ENCODE measurements around the gene LPCAT3. TPM values are rescaled to one million over a fixed set of nuclear protein-coding genes. Genes with fewer than 3 reads are reported as not detected.

The LPCAT3 gene
- total and polyA plus RNA-seq, 2 of the 4 experiments (the other 2 are of a cell fraction), result 7.0 to 18.6 TPM

DNA sequence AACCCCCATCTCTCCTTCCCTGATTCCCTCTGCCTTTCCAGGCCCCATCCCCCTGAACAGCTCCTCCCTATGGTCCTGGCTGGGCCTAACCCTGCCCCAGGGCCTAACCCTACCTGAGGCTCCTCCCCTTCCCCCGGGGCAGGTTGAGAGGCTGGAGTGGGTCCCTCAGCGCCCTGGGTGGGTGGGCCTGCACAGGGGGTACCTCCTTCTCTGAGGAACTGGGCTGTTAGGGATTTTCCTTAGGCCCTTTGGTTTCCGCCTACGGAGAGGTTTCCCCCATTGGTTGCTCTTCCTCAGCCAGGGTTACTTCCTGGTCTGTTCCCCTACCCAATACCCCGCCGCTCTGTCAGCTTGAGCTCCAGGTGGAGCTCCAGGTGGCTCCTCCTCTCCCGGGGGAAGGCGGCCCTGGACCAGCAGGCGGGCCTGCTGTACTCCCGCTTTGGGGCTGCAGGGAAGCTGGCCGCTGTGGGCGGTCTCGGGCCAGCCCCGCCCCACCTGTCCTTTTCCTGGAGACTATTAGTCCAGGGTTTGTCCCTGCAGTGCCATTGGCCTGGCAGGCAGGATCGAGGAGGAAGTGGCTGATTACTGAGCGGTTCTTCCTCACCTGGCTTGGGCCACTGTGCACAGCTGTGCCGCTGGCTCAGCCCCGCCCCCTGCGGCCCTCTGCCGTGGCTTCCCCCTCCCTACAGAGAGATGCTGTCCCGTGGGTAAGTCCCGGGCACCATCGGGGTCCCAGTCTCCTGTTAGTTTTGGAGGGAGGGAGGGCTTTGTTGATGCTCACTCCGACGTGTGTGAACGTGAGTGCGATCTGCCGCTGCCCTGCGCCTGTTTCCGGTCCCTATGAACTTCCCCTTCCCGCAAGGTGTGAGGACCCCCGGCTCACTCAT is 72.0 kb downstream of the LPCAT3 start:
- Histone ChIP-seq H4K5ac (ENCODE audit: low read depth, low read length) (no peak overlapping the region), H2BK120ac (ENCODE audit: low read depth, low read length) (no peak overlapping the region), H3K23ac (ENCODE audit: low read depth, low read length) (no peak overlapping the region), H2AK9ac (replicated peaks; ENCODE audit: low read depth, low read length, poor library complexity) (peak overlapping the region; percentile 46), H3K4me2 (ENCODE audit: low read depth, low read length) (no peak overlapping the region), H2AFZ (replicated peaks; ENCODE audit: low read length, poor library complexity) (no peak overlapping the region), H4K8ac (ENCODE audit: low read depth in 2 of 2, low read length in 2 of 2) (no peak overlapping the region), H2AK5ac (ENCODE audit: low read depth, low read length) (no peak overlapping the region), H3K4me3 (ENCODE audit: insufficient read depth, low read depth, low read length) (no peak overlapping the region), H3K14ac (replicated peaks; ENCODE audit: low read depth, low read length) (no peak overlapping the region), H3K9me3 (ENCODE audit: control insufficient read depth, insufficient read depth, low read length) (no peaks in the 10 kb centered on the region), H3K56ac (ENCODE audit: extremely low read depth, insufficient read depth, low read length) (no peak overlapping the region), H3K27me3 (ENCODE audit: control insufficient read depth, insufficient read depth, low read length) (no peaks in the 10 kb centered on the region), H2BK20ac (ENCODE audit: low read depth, low read length) (no peak overlapping the region), H3K4me1 (ENCODE audit: control insufficient read depth, insufficient read depth, low read length) (peaks cover 5% of the 10 kb centered on the region; the same call in 1 of the 2 replicates), H4K20me1 (ENCODE audit: insufficient read depth, low read length) (no peaks in the 10 kb centered on the region; the same call in 1 of the 2 replicates), H4K91ac (ENCODE audit: insufficient read depth, low read depth, low read length) (no peak overlapping the region), H3K79me1 (ENCODE audit: low read depth in 1 of 2, low read length in 2 of 2) (peaks cover 8 to 16% of the 10 kb centered on the region in 2 experiments; a peak in 3 of 4 replicates), H3K9me1 (ENCODE audit: insufficient read depth, low read length) (0 out of 2 replicates have a peak, but pooled peaks cover 2% of the 10 kb centered on the region), H3K9ac (ENCODE audit: low read depth, low read length) (no peak overlapping the region), H3K4ac (ENCODE audit: low read depth, low read length) (no peak overlapping the region), H2BK5ac (ENCODE audit: low read depth, low read length, poor library complexity, severe bottlenecking) (no peak overlapping the region), H3K36me3 (ENCODE audit: control insufficient read depth, insufficient read depth, low read length) (peaks cover 15% of the 10 kb centered on the region), H3K27ac (ENCODE audit: insufficient read depth, low read length) (no peak overlapping the region), H2BK15ac (ENCODE audit: low read depth, low read length) (no peak overlapping the region), H3K18ac (ENCODE audit: low read depth, low read length) (no peak overlapping the region)
- ATAC-seq (ENCODE audit: low read depth) (no peak), DNase-seq (no peak)
- in situ Hi-C loops (cut with MboI; ENCODE audit: low sequenced_read_pairs), result loop anchor here (10.0 kb wide), 1 partner anchor 169 kb away; no protein-coding TSS in a partner anchor
- no TSS peak for BruUV-seq (replicated peaks)
- 85% methylated on average over 5 of the region's 32 CpGs; no CpG with 5 or more reads in 1 of the 2 experiments for WGBS, 2 experiments (ENCODE audit: extremely low coverage in 2 of 2, insufficient read length in 1 of 2)
- dilution Hi-C loops (cut with HindIII; ENCODE audit: low sequenced_read_pairs, unreplicated experiment), result no loop called here
- POLR2A ChIA-PET (ENCODE audit: unreplicated experiment), result interaction anchor here (0.7 kb wide), 1 partner anchor 55 kb away, joined by 5 read pairs; no protein-coding TSS in a partner anchor
- TF ChIP-seq FOS (IDR thresholded peaks at IDR 0.05; ENCODE audit: low read depth, low read length) (no peak), MAZ (IDR thresholded peaks at IDR 0.05; ENCODE audit: borderline replicate concordance, low read depth, low read length) (no peak), POLR2A (IDR thresholded peaks at IDR 0.05; ENCODE audit: low read depth, low read length) (no peak), SMC3 (IDR thresholded peaks at IDR 0.05; ENCODE audit: low read depth, low read length) (no peak), BHLHE40 (IDR thresholded peaks at IDR 0.05; ENCODE audit: low read depth, low read length) (no peak), CEBPB (IDR thresholded peaks at IDR 0.05; ENCODE audit: low read depth, low read length) (no peak), MAFK (IDR thresholded peaks at IDR 0.05; ENCODE audit: low read depth, low read length) (no peak), RCOR1 (IDR thresholded peaks at IDR 0.05; ENCODE audit: insufficient replicate concordance, low read length) (no peak), MXI1 (IDR thresholded peaks at IDR 0.05; ENCODE audit: borderline replicate concordance, low read depth, low read length) (no peak), NFE2L2 (IDR thresholded peaks at IDR 0.05; ENCODE audit: low read depth, low read length) (no peak), RFX5 (IDR thresholded peaks at IDR 0.05; ENCODE audit: low read depth, low read length) (no peak), RAD21 (IDR thresholded peaks at IDR 0.05; ENCODE audit: low read length) (no peak), CHD1 (IDR thresholded peaks at IDR 0.05; ENCODE audit: low read depth, low read length) (no peak)
- TF ChIP-seq, protein P1, sequence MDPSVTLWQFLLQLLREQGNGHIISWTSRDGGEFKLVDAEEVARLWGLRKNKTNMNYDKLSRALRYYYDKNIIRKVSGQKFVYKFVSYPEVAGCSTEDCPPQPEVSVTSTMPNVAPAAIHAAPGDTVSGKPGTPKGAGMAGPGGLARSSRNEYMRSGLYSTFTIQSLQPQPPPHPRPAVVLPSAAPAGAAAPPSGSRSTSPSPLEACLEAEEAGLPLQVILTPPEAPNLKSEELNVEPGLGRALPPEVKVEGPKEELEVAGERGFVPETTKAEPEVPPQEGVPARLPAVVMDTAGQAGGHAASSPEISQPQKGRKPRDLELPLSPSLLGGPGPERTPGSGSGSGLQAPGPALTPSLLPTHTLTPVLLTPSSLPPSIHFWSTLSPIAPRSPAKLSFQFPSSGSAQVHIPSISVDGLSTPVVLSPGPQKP (IDR thresholded peaks at IDR 0.05; ENCODE audit: borderline replicate concordance, low read depth, low read length), result no peak
- TF ChIP-seq, protein P2, sequence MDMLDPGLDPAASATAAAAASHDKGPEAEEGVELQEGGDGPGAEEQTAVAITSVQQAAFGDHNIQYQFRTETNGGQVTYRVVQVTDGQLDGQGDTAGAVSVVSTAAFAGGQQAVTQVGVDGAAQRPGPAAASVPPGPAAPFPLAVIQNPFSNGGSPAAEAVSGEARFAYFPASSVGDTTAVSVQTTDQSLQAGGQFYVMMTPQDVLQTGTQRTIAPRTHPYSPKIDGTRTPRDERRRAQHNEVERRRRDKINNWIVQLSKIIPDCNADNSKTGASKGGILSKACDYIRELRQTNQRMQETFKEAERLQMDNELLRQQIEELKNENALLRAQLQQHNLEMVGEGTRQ (IDR thresholded peaks at IDR 0.05; ENCODE audit: low read depth, low read length), result no peak
- CTCF ChIA-PET, result interaction anchor here (0.6 kb wide), 1 partner anchor 64 kb away, joined by 6 read pairs; no protein-coding TSS in a partner anchor
- intact Hi-C loops (cut with micrococcal nuclease), result no loop called here

Data from IMR-90 (cell line).